Activated naive CD8-positive, alpha-beta T cell (primary cell): ENCODE data around the gene DERL2.
"Not testable (repeated sequence)": the region's sequence is repeated elsewhere in the genome, so short reads cannot be mapped to it uniquely, and the experiment has no call there.

Experiments used
- H3K27ac Mint-ChIP-seq: one replicate; pipeline ENCODE4 v1.8.0; 2021; ENCODE audit warnings: mixed read lengths
- H3K27me3 Mint-ChIP-seq: one replicate; pipeline ENCODE4 v1.8.0; 2021; ENCODE audit warnings: mixed read lengths
- H3K36me3 Mint-ChIP-seq: one replicate; pipeline ENCODE4 v1.8.0; 2021; ENCODE audit warnings: mixed read lengths
- H3K4me1 Mint-ChIP-seq: one replicate; pipeline ENCODE4 v1.8.0; 2021; ENCODE audit warnings: low read depth, mixed read lengths
- H3K4me3 Mint-ChIP-seq: one replicate; pipeline ENCODE4 v1.8.0; 2021; ENCODE audit warnings: mild to moderate bottlenecking, mixed read lengths
- H3K9me3 Mint-ChIP-seq: one replicate; pipeline ENCODE4 v1.8.0; 2021; ENCODE audit warnings: low read depth, mixed read lengths

Gene DERL2

DNA sequence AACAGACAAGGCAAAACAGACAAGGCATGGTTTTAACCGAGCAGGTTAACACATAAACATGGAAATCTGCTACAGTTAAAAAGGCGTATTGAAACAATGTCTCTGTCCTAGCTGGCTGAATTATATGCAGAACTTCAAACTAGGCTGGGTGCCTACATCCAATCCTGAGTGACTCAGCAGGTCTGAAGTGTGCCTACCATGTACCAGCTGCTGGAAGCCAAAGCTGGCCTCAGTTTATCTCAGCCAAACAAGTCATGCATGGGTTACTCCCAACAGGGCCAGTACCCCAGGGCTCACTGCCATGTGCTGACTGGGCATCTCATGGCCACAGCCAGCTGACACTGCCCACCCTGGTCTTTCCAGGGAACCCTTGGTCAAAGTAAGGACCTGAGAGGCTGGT, 51.0 kb downstream of the DERL2 start:
- H3K27ac Mint-ChIP-seq, result peak overlapping the region; percentile 58
- H3K27me3 Mint-ChIP-seq, result no peaks in the 10 kb centered on the region
- no peaks in the 10 kb centered on the region for H3K9me3 Mint-ChIP-seq
- peaks cover 16% of the 10 kb centered on the region for H3K36me3 Mint-ChIP-seq
- H3K4me3 Mint-ChIP-seq, result peak overlapping the region; percentile 46
- H3K4me1 Mint-ChIP-seq, result peaks cover 46% of the 10 kb centered on the region

DNA sequence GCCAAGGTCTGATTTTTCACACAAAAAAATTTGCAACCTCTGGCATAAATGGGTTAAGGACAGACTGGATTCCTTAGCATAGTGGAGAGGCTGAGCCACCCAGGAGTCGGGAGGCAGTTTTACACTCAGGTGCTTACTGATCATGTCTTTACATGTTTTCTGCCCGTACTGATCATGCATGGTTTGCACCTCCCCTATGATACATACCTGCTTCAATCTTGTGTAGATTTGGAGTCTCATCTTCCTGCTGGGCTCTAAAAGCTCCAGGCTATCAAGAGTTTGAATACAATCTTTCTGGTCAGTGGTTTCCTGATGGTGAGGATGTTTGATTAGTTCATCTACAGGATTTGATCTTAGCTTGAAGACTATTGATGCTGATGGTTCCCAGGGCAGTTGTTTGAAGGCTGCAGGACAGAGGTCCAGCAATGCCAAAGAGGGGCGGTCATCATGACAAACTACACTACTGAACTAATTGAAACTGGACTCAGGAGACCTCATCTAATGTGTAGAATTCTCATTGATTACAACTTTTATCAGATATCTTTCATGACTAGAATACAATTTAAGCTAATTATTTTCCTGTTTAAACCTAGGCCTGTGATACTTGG, 53.9 kb downstream of the DERL2 start:
- Mint-ChIP-seq H3K27me3 (no peaks in the 10 kb centered on the region), H3K4me3 (no peak overlapping the region), H3K4me1 (peaks cover 25% of the 10 kb centered on the region), H3K27ac (peak overlapping the region; percentile 46), H3K36me3 (peaks cover 11% of the 10 kb centered on the region), H3K9me3 (no peaks in the 10 kb centered on the region)

DNA sequence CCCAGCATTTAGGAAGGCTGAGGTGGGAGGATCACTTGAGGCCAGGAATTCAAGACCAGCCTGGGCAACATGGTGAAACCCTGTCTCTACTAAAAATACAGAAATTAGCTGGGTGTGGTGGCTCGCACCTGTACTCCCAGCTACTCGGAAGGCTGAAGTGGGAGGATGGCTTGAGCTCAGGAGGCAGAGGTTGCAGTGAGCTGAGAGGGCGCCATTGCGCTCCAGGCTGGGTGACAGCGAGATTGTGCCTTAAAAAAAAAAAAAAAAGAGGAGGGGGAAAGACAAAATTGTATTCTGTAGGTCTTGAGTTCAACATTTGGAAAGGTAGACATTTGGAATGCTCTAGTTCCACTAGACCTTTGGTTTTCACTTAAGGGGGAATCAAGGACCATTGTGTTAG, 54.7 kb downstream of the DERL2 start:
- H3K27me3 Mint-ChIP-seq, H3K4me3 Mint-ChIP-seq, H3K9me3 Mint-ChIP-seq, H3K36me3 Mint-ChIP-seq: not testable (repeated sequence)
- H3K27ac Mint-ChIP-seq, result peak overlapping the region; percentile 81
- peaks cover 17% of the 10 kb centered on the region for H3K4me1 Mint-ChIP-seq

GRCh38 chr17:5430413-5430999, 55.5 kb downstream of the DERL2 start:
- peaks cover 13% of the 10 kb centered on the region for H3K4me1 Mint-ChIP-seq
- H3K27me3 Mint-ChIP-seq, result no peaks in the 10 kb centered on the region
- H3K9me3 Mint-ChIP-seq, result no peaks in the 10 kb centered on the region
- peak overlapping the region; percentile 81 for H3K27ac Mint-ChIP-seq
- no peak overlapping the region for H3K4me3 Mint-ChIP-seq
- peaks cover 6% of the 10 kb centered on the region for H3K36me3 Mint-ChIP-seq

DNA sequence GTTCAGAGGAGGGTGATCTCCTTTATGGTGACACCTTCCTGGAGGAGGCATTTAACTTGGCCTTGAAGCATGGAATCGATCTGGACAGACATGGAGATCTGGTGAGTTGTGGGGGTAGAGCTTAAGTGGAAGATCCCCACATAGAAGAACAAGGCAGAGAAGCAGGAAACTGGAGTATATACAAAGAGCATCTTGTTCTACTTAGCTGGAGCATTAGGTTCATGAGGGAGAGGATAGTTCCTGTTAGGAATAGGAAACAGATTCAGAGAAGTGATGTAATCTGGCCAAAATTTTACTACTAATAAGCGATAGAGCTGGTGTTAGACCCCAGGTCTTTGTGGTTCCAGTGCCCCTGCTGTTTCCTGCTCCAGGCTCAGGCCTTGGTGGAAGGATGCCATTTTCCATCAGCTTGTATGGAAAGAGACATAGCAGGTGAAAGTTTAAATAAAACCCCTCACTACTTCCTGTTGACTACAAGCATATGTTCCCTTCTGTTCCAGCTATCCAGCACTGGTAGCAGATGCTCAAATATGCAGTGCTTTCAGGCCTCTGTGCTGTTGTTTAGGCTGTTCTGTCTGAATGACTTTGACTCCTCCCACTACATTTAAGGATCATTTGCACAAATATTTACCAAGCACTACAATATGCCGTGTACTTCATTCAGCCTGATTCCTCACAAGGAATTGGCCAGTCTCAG, 56.6 kb downstream of the DERL2 start:
- Mint-ChIP-seq H3K4me1 (peaks cover 11% of the 10 kb centered on the region), H3K27me3 (no peaks in the 10 kb centered on the region), H3K9me3 (no peaks in the 10 kb centered on the region), H3K27ac (peak overlapping the region; percentile 17), H3K36me3 (peaks cover 6% of the 10 kb centered on the region), H3K4me3 (no peak overlapping the region)

DNA sequence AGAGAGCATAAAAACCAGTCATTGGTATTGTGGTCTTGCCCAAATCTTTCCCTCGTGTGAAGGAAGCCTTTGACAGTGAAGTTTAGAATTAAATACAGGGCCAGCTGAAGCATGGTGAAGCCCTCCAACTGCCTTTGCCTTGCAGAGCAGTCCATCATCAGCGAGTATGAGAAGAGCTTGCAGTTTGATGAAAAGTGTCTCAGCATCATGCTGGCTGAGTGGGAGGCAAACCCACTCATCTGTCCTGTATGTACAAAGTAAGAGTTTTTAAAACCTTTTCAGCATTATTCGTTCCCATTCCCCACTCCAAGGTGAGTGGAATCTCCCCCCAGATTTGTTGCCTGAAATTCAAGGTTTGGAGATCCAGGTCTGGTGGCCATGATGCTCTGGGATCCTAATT, 60.2 kb downstream of the DERL2 start:
- Mint-ChIP-seq H3K4me3 (no peak overlapping the region), H3K36me3 (peaks cover 5% of the 10 kb centered on the region), H3K9me3 (no peaks in the 10 kb centered on the region), H3K27me3 (no peaks in the 10 kb centered on the region), H3K4me1 (peaks cover 29% of the 10 kb centered on the region), H3K27ac (no peak overlapping the region)

DNA sequence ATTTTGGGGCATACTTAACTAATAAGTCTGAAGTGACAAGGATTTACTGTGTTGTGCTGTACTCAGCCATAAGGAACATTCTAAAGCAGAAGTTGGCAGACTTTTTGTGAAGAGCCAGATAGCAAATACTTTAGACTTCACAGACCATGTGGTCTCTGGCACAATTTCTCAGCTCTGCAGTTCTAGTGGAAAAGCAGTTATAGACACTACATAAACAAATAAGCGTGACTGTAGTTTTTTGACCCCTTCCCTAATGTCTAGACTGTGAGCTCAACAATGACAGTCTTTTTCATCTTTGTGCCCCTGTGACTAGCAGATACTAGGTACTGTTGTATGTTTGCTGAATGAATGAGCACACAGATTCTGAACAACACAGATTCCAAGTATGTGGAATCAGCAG, 61.1 kb downstream of the DERL2 start:
- no peaks in the 10 kb centered on the region for H3K9me3 Mint-ChIP-seq
- no peak overlapping the region for H3K27ac Mint-ChIP-seq
- H3K36me3 Mint-ChIP-seq, result peaks cover 9% of the 10 kb centered on the region
- H3K4me3 Mint-ChIP-seq, result peak overlapping the region; percentile 4
- H3K4me1 Mint-ChIP-seq, result peaks cover 32% of the 10 kb centered on the region
- H3K27me3 Mint-ChIP-seq, result no peaks in the 10 kb centered on the region

- Mint-ChIP-seq H3K27ac (peak overlapping the region; percentile 3), H3K9me3 (no peaks in the 10 kb centered on the region), H3K4me3 (peak overlapping the region; percentile 30), H3K36me3 (peaks cover 7% of the 10 kb centered on the region), H3K4me1 (peaks cover 35% of the 10 kb centered on the region), H3K27me3 (no peaks in the 10 kb centered on the region)
Measured at GRCh38 chr17:5422505-5422904, 63.5 kb downstream of the DERL2 start.
